GM19238 (cell line): ENCODE data around the gene TUBB1.
"Not testable (repeated sequence)": the region's sequence is repeated elsewhere in the genome, so short reads cannot be mapped to it uniquely, and the experiment has no call there.

Experiments used
- DNase-seq: peaks from one replicate; pipeline ENCODE4 v3.0.0; 2011; ENCODE audit warnings: low spot score; ENCODE audit not compliant: insufficient read length

TUBB1 gene

GRCh38 chr20:59005523-59006166 lies 13.6 kb upstream of the TUBB1 start:
- DNase-seq = no peak

DNA sequence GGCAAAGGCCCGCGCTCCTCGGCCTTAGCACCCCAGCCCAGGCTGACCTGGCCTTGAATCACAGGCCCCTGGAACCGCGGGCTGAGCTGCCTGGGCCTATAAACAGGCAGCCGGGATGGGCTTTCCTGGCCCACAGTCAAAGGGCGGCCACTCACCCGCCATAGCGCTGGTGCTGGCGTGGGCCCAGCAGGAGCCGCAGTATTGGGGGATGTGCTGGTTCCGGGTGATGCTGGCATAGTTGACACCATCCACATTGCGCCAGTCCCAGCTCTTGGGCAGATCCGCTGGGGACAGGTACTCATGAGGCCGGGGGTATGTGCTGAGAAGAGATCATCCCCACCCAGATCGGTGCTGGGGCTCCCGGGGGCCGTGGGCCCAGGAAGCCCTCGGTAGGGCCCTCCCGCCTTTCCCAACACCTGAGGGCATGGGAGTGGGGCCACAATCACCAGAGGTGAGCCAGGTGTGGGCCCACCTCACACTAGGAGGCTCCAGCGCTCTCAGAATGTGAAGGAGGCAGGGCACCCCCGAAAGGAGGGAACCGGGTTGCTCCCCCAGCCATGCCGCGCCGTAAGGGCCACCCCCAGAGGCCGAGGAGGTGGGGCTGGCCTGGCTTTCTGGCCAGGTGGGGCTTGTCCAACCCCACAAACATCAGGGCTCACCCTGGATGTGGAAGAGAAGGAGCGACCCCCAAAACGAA lies 12.9 kb upstream of the TUBB1 start:
- no peak for DNase-seq

DNA sequence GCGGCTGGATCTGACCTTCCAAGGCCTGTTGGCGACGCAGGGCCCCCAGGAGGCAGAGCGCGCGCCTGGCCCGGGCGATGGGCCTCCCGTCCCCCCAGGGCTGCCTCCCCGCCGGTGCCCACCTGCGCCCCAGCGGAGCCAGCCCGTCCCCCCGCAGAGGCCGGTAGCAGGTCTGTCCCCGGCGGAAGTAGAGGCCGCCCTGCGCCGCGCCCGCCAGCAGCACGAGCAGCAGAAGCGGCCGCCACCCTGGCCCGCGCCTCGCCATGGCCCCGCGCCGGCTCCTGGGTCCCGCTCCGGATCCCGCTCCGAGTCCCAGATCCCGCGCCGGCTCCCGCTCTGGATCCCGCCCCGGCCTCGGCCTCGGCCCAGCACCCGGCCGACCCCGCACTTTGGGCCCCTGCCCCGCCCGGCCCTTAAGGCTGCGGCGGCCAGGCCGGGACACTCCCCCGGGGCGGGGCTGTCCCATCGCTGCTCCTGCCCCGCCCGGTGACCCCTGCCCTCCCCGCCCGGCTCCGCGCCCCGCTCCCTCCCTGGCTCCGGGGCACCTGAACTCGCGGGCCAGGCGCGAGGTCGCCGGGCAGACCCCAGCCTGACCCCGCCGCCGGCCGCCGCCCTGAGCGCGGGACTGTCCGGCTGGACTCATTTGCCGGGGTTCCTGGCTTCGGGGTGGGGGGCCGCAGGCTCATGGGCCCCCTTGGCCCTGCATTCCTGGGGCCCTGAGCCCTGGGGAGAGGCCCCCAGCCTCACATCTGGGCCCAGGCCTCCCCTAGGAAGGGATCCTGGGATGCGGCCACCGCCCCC lies 12.2 kb upstream of the TUBB1 start, which contains the start of gene CTSZ:
Gene CTSZ (minus strand): TSS at position 391 of the 801 bp plus-strand sequence. CDS start 126 bp downstream, at position 265.
- DNase-seq = peak; percentile 60

DNA sequence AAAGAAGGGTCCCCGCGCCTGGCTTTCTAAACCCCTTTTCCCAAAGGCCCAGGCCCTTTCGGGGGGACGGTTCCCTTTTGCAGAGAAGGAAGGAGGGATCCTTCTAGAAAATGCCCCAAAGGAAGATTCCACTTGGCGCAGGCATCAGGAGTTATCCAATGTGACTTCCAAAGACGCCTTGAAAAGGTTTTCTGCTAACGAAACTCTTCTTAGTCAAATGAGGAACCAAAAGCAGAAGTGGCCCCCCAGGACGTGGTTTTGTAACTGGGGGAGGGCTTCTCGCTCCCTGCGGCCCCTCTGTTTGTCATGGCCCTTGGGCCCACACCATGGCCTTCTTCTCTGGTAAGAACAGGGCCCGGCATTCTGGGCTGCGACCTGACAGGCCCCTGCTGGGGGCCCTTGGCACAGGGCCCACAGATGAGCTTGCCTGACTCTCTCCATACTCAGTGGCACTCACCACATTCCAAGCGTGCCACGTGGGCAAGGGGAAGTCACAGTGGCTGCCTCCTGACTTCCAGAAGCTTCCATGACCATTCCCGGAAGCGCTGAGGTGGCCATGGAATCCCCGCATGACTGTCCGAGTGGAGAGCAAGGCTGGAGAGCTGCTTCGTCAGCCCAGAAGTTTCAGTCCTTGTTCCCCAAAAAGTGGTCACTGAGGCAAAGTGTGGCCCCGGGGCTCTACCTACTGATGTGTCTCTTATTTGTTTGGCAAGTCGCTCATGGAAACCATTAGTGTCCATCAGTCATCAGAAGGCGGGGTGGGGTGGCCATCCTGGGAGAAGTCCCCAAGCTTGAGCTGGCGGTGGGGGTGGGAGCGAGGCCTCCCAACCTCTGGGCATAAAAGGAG lies 11.3 kb upstream of the TUBB1 start:
- DNase-seq = peak; percentile 90

- DNase-seq = no peak
Observed at GRCh38 chr20:59008715-59009336, 10.4 kb upstream of the TUBB1 start.

DNA sequence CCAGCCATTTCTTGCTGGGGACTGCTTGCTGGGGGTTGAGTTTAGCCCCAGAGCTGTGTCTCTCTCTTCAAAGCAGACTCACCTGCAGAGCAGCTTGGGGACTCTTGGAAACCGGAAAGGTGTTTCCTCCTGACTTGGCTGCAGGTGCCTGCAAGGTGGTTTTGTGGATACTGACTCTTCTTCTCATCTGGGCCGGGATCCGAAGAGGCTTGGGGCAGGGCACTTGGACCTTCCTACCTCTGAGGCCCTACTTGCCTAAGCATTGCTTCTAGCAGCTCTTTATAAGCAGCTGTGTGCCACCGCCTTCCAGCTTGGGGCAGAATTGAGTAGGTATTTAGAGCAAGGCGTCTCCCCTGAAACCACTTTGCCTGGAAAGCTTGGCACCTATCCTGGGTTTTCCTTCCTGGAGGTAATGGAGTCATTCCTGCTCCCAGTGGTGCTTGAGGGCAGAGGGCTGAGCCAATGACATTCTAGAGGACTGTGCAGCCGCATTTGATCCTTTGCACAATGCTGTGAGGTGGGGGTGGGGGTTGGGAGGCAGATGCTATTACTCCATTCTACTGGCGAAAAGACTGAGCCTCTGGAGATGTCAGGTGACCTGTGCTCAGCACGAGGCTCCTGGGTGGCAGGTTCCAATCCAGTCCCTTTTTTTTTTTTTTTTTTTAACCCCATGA lies 8.8 kb upstream of the TUBB1 start:
- DNase-seq = no peak

DNA sequence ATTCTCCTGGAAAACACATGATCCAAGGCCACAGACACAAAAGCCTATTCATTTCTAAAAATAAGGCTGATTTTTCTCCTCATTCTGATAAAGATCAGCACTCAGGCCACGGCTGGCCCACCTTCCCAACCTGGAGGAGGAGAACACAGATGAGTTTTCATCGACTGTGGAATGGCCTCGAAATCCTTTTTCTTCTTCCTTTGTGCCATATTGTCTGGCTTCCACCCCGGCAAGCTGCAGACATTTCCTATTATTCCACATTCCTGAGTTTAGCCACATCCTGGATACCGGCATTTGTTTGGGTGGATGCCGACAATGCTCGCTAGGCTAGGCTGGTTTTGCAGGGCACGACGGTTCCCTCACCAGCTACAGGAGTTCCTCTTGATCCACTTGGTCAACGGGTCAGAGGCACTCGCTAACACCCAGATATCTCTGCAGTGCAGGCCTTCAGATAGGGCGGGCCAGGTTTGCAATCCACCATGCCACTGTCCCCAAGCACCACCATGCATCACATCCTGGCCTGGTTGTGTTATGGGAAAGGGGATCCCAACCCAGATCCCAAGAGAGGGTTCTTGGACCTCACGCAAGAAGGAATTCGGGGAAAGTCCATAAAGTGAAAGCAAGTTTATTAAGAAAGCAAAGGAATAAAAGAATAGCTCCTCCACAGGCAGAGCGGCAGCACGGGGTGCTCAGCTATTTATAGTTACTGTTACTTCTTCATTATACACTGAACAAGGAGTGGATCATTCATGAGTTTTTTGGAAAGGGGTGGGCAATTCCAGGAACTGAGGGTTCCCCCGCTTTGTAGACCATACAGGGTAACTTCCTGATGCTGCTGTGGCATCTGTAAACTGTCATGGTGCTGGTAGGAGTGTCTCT lies 8.0 kb upstream of the TUBB1 start:
- no peak for DNase-seq

DNA sequence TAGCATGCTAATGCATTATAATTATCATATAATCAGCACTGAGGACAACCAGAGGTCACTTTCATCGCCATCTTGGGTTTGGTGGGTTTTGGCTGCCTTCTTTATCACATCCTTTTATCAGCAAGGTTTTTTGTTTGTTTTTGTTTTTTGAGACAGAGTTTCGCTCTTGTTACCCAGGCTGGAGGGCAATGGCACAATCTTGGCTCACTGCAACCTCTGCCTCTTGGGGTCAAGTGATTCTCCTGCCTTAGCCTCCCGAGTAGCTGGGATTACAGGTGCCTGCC lies 7.4 kb upstream of the TUBB1 start:
- DNase-seq = not testable (repeated sequence)

GRCh38 chr20:59013031-59013951 lies 5.9 kb upstream of the TUBB1 start:
- no peak for DNase-seq

GRCh38 chr20:59013959-59014608 lies 5.1 kb upstream of the TUBB1 start:
- DNase-seq = no peak

- no peak for DNase-seq
Observed at GRCh38 chr20:59014680-59015389, 4.4 kb upstream of the TUBB1 start.

GRCh38 chr20:59015411-59015810 lies 3.8 kb upstream of the TUBB1 start:
- DNase-seq = no peak

GRCh38 chr20:59015812-59016711 lies 3.2 kb upstream of the TUBB1 start:
- no peak for DNase-seq

DNA sequence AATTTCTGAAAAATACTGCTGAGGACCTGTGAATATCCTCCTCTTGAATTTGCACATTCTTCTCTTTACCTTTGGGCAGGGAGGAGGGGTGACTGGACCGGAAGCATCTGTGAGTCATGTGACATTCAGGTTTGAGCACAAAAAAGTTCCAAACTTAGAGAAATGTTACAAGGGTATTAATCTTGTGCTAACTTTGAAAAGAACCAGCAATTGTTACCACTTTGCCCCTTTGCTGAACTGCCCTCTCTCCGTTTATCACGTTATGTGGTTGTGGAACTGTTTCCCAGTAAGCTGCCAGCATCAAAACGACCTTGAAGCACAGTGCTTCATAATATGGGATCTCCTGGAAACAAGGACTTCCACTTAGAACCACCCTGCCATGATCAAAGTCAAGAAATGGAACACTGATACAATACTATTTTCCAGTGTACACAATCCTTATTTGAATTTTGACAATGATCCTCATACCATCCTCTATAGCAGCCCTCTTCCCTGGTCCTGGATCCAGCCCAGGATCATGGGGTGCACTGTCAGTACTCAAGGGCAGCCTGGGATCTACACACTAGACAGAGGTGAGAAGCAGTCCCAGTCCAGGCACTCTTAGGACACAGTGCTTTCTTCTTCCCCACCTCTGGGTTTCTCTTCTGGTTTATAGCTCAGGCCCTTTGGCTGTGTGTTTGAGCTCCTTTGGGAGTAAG lies 2.3 kb upstream of the TUBB1 start:
- no peak for DNase-seq

DNA sequence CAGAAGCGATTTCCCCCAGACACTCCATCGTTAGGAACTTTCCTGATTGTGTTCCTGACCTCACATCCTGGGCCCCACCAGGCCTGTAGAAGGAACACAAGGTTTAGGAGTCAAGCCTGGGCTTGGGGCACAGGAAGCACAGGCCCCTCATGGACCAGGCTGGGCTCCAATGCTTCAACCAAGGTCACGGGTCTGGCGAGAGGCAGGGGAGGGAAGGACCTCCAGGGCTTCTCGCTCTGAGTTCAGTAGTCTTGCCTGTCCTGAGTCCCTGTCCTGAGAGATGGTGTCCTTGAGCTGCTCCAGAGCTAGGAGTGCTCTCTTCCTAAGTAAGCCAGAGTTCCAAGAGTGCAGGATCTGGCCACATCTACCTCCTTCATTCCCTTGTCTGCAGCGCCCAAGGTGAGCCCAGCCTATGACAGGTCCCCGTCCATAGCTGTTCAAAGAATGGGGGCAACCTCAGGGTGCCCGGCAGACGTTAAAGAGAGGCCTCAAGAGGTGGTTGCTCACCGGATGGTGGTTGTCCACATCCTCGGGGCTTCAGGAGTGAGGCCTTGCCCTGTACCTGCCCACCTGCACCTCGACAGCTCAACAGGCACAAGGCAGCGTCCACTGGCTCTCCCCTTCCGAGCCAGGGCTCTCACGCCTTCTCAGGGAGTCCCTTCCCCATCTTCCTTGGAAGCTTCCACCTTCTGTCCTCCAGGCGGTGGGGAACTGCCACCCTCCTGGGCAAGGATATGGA lies 1.6 kb upstream of the TUBB1 start:
- DNase-seq = no peak
